Nephron progenitor cell (in vitro differentiated cells): ENCODE measurements around the gene TAPT1.

Source experiments
- DNase-seq: peaks from one replicate; pipeline ENCODE4 v3.0.0; 2021
- H3K27ac Mint-ChIP-seq: 2 replicates; pipeline ENCODE4 v1.8.0; 2021; ENCODE audit warnings: mild to moderate bottlenecking, moderate library complexity, mixed read lengths
- H3K27me3 Mint-ChIP-seq: 2 replicates; pipeline ENCODE4 v1.8.0; 2021; ENCODE audit warnings: mild to moderate bottlenecking, low read depth, mixed read lengths; ENCODE audit not compliant: poor library complexity
- H3K36me3 Mint-ChIP-seq: 2 replicates; pipeline ENCODE4 v1.8.0; 2021; ENCODE audit warnings: low read depth, mixed read lengths
- H3K4me1 Mint-ChIP-seq: 2 replicates; pipeline ENCODE4 v1.8.0; 2021; ENCODE audit warnings: mixed read lengths
- H3K4me3 Mint-ChIP-seq: 2 replicates; pipeline ENCODE4 v1.8.0; 2021; ENCODE audit warnings: mild to moderate bottlenecking, moderate library complexity, mixed read lengths
- H3K9me3 Mint-ChIP-seq: 2 replicates; pipeline ENCODE4 v1.8.0; 2021; ENCODE audit warnings: mild to moderate bottlenecking, moderate library complexity, mixed read lengths
- TF ChIP-seq, protein P1 (sequence below): fragments of 200-600 bp; sonication (generic); IDR thresholded peaks from 2 replicates; pipeline ENCODE4 v1.5.0; 2021; ENCODE audit warnings: antibody characterized with exemption

TAPT1 gene

DNA sequence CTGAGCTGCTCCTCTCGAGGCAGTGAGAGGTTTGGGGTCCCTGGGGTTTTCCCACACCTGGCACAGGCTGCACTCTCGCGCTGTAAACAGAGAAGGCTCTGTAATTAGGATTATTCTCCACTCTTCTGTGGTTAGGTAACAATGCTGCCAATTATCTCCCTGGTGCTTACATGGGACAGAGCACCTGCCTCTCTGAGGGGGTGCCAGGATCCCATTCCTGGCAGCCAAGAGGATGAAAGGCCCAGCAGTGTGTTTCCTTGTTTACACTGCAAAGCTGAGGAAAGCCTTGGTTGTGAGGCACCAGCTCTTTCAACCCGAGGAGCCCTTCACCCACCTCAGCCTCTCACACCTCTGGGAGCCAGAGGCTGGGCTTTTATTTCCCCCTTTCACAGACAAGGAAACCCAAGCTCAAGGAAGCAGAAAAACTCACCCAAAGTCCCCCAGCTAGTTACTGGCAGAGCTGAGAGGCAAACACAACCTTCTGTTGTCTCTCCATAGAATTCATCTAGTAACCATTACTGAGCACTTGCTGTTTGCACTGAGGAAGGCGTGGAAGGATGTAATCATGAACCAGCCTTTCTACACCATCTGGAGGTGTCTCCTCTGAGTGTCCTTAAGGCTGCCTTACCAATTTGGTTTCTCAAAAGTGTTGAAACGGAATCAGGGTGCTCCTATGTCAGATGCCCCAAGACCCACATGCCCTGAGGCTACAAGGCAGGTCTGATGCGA is 102.8 kb downstream of the TAPT1 start:
- Mint-ChIP-seq H3K36me3 (no peaks in the 10 kb centered on the region), H3K27me3 (peaks cover 15% of the 10 kb centered on the region), H3K9me3 (no peaks in the 10 kb centered on the region), H3K27ac (no peak overlapping the region), H3K4me1 (peaks cover 4% of the 10 kb centered on the region), H3K4me3 (no peak overlapping the region)
- no peak for DNase-seq
- TF ChIP-seq, protein P1, sequence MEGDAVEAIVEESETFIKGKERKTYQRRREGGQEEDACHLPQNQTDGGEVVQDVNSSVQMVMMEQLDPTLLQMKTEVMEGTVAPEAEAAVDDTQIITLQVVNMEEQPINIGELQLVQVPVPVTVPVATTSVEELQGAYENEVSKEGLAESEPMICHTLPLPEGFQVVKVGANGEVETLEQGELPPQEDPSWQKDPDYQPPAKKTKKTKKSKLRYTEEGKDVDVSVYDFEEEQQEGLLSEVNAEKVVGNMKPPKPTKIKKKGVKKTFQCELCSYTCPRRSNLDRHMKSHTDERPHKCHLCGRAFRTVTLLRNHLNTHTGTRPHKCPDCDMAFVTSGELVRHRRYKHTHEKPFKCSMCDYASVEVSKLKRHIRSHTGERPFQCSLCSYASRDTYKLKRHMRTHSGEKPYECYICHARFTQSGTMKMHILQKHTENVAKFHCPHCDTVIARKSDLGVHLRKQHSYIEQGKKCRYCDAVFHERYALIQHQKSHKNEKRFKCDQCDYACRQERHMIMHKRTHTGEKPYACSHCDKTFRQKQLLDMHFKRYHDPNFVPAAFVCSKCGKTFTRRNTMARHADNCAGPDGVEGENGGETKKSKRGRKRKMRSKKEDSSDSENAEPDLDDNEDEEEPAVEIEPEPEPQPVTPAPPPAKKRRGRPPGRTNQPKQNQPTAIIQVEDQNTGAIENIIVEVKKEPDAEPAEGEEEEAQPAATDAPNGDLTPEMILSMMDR, result no peak

DNA sequence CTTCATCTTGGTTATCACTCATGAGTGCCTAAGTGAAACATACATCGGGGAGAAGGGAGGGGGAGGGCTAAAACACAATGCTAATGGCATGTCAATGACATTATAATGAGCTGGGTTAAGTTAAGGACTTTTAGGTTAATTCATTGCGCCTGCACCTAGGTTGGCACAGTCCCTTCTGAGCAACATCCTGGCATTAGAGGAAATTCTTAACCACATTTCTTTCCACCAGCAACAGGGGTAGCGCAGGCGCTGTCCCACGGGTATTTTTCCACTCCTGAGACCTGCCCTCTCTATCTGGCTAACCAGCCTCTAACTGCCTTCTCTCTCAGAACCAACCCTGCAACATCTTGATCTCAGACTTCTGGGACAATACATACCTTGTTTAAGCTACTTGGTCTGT is 103.5 kb downstream of the TAPT1 start:
- TF ChIP-seq, protein P1, result no peak
- H3K27me3 Mint-ChIP-seq, result peaks cover 10% of the 10 kb centered on the region
- H3K36me3 Mint-ChIP-seq, result no peaks in the 10 kb centered on the region
- H3K4me1 Mint-ChIP-seq, result peaks cover 4% of the 10 kb centered on the region
- DNase-seq, result no peak
- H3K4me3 Mint-ChIP-seq, result no peak overlapping the region
- no peak overlapping the region for H3K27ac Mint-ChIP-seq
- H3K9me3 Mint-ChIP-seq, result no peaks in the 10 kb centered on the region

DNA sequence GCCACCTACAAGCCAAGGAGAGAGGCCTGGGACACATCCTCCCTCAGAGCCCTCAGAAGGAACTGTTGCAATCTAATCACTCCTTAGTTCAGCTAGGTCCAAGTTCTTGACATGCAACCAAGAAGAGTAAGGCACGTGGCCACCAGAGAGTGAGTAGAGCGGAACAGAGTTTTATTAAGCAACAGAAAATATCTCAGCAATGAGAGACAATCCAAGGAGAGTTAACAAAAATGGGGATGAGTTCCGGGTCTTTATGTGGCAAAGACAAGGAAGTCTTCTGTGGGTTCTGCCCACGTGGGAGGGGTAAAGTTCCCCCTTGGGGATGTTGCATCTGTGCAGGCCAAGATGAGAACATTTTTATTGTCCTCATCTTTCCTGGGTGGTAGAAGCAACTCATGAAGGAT is 104.0 kb downstream of the TAPT1 start:
- H3K9me3 Mint-ChIP-seq, result no peaks in the 10 kb centered on the region
- peaks cover 11% of the 10 kb centered on the region for H3K27me3 Mint-ChIP-seq
- no peak overlapping the region for H3K27ac Mint-ChIP-seq
- no peak overlapping the region for H3K4me3 Mint-ChIP-seq
- TF ChIP-seq, protein P1, result no peak
- peaks cover 4% of the 10 kb centered on the region for H3K4me1 Mint-ChIP-seq
- H3K36me3 Mint-ChIP-seq, result no peaks in the 10 kb centered on the region
- no peak for DNase-seq

DNA sequence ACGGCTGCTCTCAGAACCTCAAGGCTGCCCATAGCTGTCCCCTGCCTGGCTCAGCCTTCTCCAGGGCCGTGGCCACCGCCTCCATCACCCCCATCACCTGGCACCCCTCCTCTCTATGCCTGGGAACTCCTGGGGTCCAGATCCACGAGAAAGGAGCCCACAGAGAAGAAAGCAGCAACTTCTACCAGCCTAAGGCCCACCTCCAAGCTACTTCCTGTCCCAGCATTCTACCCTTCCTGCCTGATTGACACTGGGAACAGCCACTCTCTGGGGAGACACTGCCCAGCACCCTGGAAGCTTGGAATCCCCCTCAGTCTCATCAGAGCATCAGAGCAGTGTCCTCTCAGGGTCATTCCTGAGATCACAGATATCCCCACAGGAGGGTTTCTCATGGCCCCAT is 105.6 kb downstream of the TAPT1 start:
- H3K4me3 Mint-ChIP-seq, result no peak overlapping the region
- H3K27ac Mint-ChIP-seq, result no peak overlapping the region
- no peaks in the 10 kb centered on the region for H3K36me3 Mint-ChIP-seq
- H3K27me3 Mint-ChIP-seq, result peaks cover 16% of the 10 kb centered on the region
- no peaks in the 10 kb centered on the region for H3K4me1 Mint-ChIP-seq
- TF ChIP-seq, protein P1, result no peak
- no peak for DNase-seq
- H3K9me3 Mint-ChIP-seq, result no peaks in the 10 kb centered on the region

DNA sequence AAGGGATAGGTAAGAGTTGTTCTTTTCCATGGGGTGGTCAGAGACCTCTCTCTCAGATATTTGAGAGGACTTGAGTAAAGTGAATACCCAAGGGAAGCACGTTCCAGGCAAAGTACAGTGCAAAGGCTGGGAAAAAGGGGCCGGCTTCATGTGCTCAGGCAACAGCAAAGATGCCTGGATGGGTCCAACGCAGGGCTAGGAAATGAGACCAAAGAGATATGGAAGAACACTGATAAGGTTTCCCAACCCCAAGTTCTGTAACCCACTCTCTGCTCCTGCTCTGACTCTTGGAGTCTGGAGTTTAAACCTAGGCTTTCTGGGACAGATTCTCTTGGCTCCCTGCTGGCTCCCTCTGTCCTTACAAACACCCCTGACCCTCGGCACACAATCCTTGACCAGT is 106.3 kb downstream of the TAPT1 start:
- H3K4me1 Mint-ChIP-seq, result no peaks in the 10 kb centered on the region
- H3K36me3 Mint-ChIP-seq, result no peaks in the 10 kb centered on the region
- H3K9me3 Mint-ChIP-seq, result no peaks in the 10 kb centered on the region
- TF ChIP-seq, protein P1, result no peak
- H3K27ac Mint-ChIP-seq, result no peak overlapping the region
- H3K27me3 Mint-ChIP-seq, result peaks cover 17% of the 10 kb centered on the region
- no peak overlapping the region for H3K4me3 Mint-ChIP-seq
- no peak for DNase-seq

DNA sequence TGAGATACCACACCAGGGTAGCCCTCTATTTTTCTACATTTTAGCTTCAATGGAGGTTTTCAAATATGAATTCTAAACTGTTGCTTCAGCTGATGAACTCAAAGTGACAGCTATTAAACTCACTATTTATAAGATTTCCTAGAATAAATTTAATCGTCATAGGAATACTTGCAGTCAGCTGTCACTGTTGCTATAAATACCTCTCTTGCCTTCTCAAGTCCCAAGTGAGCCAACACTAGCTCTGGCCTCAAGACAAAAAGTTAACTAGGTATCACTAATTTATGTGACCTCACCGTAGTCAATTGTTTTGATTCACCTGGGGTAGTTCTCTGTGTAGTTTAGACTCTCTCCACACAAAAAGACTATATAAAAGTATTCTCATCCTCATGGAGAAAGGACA is 108.2 kb downstream of the TAPT1 start:
- no peak for DNase-seq
- H3K27me3 Mint-ChIP-seq, result peaks cover 28% of the 10 kb centered on the region
- no peaks in the 10 kb centered on the region for H3K9me3 Mint-ChIP-seq
- H3K4me3 Mint-ChIP-seq, result no peak overlapping the region
- H3K4me1 Mint-ChIP-seq, result no peaks in the 10 kb centered on the region
- no peak overlapping the region for H3K27ac Mint-ChIP-seq
- TF ChIP-seq, protein P1, result no peak
- H3K36me3 Mint-ChIP-seq, result no peaks in the 10 kb centered on the region
